PFSK-1 (cell line): ENCODE measurements around the gene CACNA1C.

Source experiments
- FOXP2 ChIP-seq: optimal IDR thresholded peaks from 2 replicates; pipeline ENCODE3; 2011; ENCODE audit warnings: borderline replicate concordance, control low read depth, inconsistent platforms; ENCODE audit not compliant: insufficient read depth; ENCODE audit errors: extremely low read length, extremely low read depth
- POLR2AphosphoS5 ChIP-seq: IDR thresholded peaks from 2 replicates; pipeline ENCODE4 v1.6.1; 2012; ENCODE audit warnings: low read depth, mild to moderate bottlenecking, control low read depth, low read length, moderate library complexity
- SIN3A ChIP-seq: IDR thresholded peaks from 2 replicates; pipeline ENCODE4 v1.6.1; 2012; ENCODE audit warnings: mild to moderate bottlenecking, low read length, moderate library complexity, borderline replicate concordance; ENCODE audit not compliant: insufficient read depth
- TAF1 ChIP-seq: IDR thresholded peaks from 2 replicates; pipeline ENCODE4 v1.6.1; 2012; ENCODE audit warnings: low read length, control low read depth, borderline replicate concordance; ENCODE audit not compliant: insufficient read depth
- TF ChIP-seq, protein P1 (sequence below), 2 experiments: IDR thresholded peaks; 2 replicates each; pipeline versions ENCODE4 v1.6.1 to v1.8.0; 2011 to 2012; ENCODE audit warnings: low read depth in 2 of 2, low read length in 2 of 2, control low read depth in 1 of 2, inconsistent platforms in 1 of 2, mild to moderate bottlenecking in 1 of 2, moderate library complexity in 1 of 2; ENCODE audit not compliant: insufficient read depth in 1 of 2

DNA sequence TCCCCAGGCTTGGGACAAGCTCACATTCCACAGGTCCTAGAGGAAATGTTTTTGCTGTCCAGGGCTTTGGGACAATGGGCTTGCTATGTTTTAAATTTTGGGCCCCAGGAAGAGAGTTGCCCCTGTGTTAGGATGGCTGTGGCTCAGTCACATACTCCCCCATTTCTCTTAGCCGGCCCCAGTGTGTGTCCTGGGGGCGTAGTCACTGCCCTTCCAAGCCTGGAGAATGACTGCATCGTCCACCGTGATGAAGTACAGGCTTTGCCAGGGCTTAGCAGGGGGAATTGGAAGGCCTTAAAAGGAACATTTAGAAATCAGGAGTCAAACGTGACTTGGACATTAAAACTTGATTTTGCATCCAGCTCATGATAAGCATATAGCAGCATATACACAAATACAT lies 293.6 kb downstream of the CACNA1C start:
- TF ChIP-seq POLR2AphosphoS5 (no peak), SIN3A (no peak), TAF1 (no peak), FOXP2 (no peak)
- TF ChIP-seq, protein P1, sequence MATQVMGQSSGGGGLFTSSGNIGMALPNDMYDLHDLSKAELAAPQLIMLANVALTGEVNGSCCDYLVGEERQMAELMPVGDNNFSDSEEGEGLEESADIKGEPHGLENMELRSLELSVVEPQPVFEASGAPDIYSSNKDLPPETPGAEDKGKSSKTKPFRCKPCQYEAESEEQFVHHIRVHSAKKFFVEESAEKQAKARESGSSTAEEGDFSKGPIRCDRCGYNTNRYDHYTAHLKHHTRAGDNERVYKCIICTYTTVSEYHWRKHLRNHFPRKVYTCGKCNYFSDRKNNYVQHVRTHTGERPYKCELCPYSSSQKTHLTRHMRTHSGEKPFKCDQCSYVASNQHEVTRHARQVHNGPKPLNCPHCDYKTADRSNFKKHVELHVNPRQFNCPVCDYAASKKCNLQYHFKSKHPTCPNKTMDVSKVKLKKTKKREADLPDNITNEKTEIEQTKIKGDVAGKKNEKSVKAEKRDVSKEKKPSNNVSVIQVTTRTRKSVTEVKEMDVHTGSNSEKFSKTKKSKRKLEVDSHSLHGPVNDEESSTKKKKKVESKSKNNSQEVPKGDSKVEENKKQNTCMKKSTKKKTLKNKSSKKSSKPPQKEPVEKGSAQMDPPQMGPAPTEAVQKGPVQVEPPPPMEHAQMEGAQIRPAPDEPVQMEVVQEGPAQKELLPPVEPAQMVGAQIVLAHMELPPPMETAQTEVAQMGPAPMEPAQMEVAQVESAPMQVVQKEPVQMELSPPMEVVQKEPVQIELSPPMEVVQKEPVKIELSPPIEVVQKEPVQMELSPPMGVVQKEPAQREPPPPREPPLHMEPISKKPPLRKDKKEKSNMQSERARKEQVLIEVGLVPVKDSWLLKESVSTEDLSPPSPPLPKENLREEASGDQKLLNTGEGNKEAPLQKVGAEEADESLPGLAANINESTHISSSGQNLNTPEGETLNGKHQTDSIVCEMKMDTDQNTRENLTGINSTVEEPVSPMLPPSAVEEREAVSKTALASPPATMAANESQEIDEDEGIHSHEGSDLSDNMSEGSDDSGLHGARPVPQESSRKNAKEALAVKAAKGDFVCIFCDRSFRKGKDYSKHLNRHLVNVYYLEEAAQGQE (IDR thresholded peaks at IDR 0.05; ENCODE audit: insufficient read depth in 1 of 2, low read depth in 2 of 2, low read length in 2 of 2): no peak
